Dermis microvascular lymphatic vessel endothelial cell (primary cell): Measurements from ENCODE around the gene AKIRIN2. TPM values are rescaled to one million over a fixed set of nuclear protein-coding genes. Genes with fewer than 3 reads are reported as not detected.
"Not testable (repeated sequence)": the region's sequence is repeated elsewhere in the genome, so short reads cannot be mapped to it uniquely, and the experiment has no call there.

Source experiments
- DNase-seq, 2 donors: peaks; one replicate each; pipeline versions ENCODE4 v3.0.0 to v3.0.0-alpha.2; 2010; ENCODE audit warnings: low read depth in 2 of 2
- total RNA-seq: library from RNA; depleted of rRNA; stranded (reverse); fragments of >200 nt; gene quantifications from 2 replicates; pipeline ENCODE4 v1.2.1, GENCODE V29; 2014

Gene AKIRIN2
- total RNA-seq, 1 donor from 2014 or later, result 13.6 TPM

GRCh38 chr6:87718662-87719433, 16.8 kb upstream of the AKIRIN2 start:
- no peak for DNase-seq

- no peak for DNase-seq
Measured at GRCh38 chr6:87716928-87717614, 15.0 kb upstream of the AKIRIN2 start.

- DNase-seq, result peak in 1 of 2 donors; percentile 41
Measured at GRCh38 chr6:87714093-87714842, 12.2 kb upstream of the AKIRIN2 start.

GRCh38 chr6:87712713-87713112, 10.7 kb upstream of the AKIRIN2 start:
- DNase-seq, result not testable (repeated sequence)

GRCh38 chr6:87710090-87710489, 8.1 kb upstream of the AKIRIN2 start:
- no peak for DNase-seq

GRCh38 chr6:87708581-87709427, 6.8 kb upstream of the AKIRIN2 start:
- not testable (repeated sequence) for DNase-seq

- DNase-seq, result no peak
Measured at GRCh38 chr6:87706187-87706966, 4.3 kb upstream of the AKIRIN2 start.

- no peak for DNase-seq
Measured at GRCh38 chr6:87705070-87705691, 3.1 kb upstream of the AKIRIN2 start.

GRCh38 chr6:87703039-87703438, 1.0 kb upstream of the AKIRIN2 start:
- not testable (repeated sequence) for DNase-seq

GRCh38 chr6:87702589-87702945, 534 bp upstream of the AKIRIN2 start:
- DNase-seq, result peak in 1 of 2 donors; percentile 63

GRCh38 chr6:87701344-87701675, 723 bp downstream of the AKIRIN2 start:
- no peak for DNase-seq

GRCh38 chr6:87700397-87701343, 1.4 kb downstream of the AKIRIN2 start:
- DNase-seq, result peak; percentile 40 to 84

GRCh38 chr6:87699576-87699975, 2.5 kb downstream of the AKIRIN2 start:
- DNase-seq, result no peak

GRCh38 chr6:87698547-87699006, 3.5 kb downstream of the AKIRIN2 start:
- peak in 1 of 2 donors; percentile 21 for DNase-seq

GRCh38 chr6:87697581-87698546, 4.2 kb downstream of the AKIRIN2 start:
- DNase-seq, result peak in 1 of 2 donors; percentile 83

GRCh38 chr6:87696817-87697216, 5.2 kb downstream of the AKIRIN2 start:
- DNase-seq, result not testable (repeated sequence)

- no peak for DNase-seq
Measured at GRCh38 chr6:87692086-87692485, 9.9 kb downstream of the AKIRIN2 start.

- no peak for DNase-seq
Measured at GRCh38 chr6:87690441-87690840, 11.6 kb downstream of the AKIRIN2 start.
